Glomerular endothelial cell (primary cell): Measurements from ENCODE around the gene ST3GAL5. TPM values are rescaled to one million over a fixed set of nuclear protein-coding genes. Genes with fewer than 3 reads are reported as not detected.
"Not testable (repeated sequence)": the region's sequence is repeated elsewhere in the genome, so short reads cannot be mapped to it uniquely, and the experiment has no call there.

ENCODE experiments used
- DNase-seq: peaks from one replicate; pipeline ENCODE4 v3.0.0-alpha.2; 2011; ENCODE audit warnings: low read depth, low spot score; ENCODE audit errors: extremely low read depth
- total RNA-seq: library from RNA; depleted of rRNA; stranded (reverse); fragments of >200 nt; gene quantifications from 2 replicates; pipeline ENCODE4 v1.2.3, GENCODE V29; 2015

Gene ST3GAL5
- total RNA-seq, 1 donor from 2014 or later: 33.4 TPM

DNA sequence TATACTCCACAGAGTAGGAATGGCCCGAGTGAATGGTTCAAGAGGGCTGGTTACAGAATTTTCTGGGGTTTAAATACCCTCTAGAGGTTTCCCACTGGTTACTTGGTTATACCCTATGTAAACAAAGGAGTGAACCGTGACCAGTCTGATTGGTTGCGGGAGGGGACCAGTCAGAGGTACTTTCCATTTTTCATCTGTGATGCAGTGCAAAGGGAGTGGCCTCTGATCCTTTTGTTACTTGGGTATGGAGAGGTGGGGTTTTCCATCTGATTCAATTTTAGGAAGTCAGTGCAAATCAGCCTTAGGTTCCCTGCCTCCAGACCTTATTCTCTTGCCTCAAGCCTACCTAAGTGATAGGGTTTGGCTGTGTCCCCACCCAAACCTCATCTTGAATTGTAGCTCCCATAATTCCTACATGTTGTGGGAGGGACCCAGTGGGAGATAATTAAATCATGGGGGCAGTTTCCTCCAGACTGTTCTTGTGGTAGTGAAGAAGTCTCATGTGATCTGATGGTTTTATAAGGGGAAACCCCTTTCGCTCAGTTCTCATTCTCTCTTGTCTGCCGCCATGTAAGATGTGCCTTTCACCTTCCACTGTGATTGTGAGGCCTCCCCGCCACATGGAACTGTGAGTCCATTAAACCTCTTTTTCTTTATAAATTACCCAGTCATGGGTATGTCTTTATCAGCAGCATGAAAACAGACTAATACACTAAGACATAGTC lies 5.9 kb upstream of the ST3GAL5 start:
- not testable (repeated sequence) for DNase-seq

DNA sequence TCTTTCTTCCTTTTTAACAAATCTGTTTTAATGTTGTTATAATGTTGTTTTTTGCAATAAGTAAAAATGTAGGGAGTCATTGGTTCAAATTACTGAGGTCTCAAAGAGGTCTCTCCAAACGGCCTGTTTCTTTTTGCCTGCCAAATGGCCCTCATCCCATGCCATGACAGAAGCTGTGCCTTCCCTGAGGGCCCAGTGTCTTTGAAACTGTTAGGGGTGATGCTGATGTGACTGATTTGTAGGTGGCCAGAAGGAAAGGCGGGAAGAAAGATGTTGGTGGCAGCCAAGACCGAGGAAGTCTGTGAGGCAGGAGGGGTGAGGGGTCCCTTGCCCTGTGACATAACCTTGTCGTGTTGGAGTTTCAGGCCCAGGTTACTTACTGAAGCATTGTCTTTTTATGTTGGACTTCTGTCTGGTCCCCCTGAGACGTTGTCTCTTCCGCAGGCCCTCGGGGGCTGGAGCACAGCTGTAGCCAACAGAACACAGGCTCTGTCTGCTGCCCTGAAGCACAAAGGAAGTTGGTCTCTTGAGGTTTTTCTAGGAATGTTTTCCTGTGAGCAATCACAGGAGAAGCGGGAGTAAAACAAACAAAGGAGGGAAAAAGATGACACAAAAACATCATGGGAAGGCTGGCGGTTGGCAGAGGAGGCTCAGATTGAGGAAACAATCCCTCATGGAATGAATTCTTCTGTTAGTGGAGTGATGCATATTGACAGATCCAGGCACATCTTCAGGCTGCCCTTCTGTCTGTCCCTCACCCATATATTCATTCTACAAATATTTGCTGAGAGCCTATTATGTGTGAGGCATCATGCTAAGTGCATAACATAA lies 4.9 kb upstream of the ST3GAL5 start:
- DNase-seq: no peak

- DNase-seq: no peak
Observed at GRCh38 chr2:85892216-85892944, 3.6 kb upstream of the ST3GAL5 start.

GRCh38 chr2:85890522-85891176 lies 1.9 kb upstream of the ST3GAL5 start:
- DNase-seq: no peak

- no peak for DNase-seq
Observed at GRCh38 chr2:85889627-85890281, 964 bp upstream of the ST3GAL5 start.

- DNase-seq: no peak
Observed at GRCh38 chr2:85888020-85888683, 638 bp downstream of the ST3GAL5 start.

DNA sequence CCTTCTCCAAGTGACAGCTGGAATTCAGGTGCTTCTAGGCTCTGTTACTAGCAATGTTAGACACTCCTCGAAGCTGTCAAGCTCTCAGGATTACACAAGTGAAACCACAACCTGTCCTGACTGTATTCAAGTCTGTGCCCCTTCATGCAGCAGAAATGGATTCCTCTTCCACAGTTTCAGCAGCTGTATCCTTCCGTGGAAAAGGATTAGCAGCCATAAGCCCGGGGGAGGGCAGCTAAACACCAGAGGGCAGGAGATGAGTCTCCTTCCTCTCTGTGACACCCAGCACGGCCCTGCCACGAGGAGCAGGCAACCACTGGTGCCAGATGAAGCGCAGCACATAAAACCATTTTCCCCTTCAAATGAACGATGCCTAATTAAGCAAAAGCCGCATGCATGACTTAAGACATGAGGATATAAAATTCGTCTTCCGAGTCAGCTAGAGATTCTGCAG lies 1.2 kb downstream of the ST3GAL5 start:
- no peak for DNase-seq

- DNase-seq: no peak
Observed at GRCh38 chr2:85886590-85886989, 2.2 kb downstream of the ST3GAL5 start.

DNA sequence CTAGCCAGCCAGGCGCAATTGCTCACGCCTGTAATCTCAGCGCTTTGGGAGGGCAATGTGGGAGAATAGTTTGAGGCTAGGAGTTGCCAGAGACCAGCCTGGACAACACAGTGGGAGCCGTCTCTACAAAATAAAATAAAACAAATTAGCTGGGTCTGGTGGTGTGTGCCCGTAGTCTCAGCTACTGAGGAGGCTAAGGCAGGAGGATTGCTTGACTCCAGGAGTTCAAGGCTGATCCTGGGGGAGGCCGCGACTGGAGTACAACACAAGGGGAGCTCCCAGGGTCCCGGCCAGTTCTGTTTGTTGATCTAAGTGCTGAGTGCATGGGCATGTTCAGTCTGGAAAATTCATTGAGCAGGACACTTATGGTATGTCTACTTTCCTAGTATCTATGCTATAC lies 2.6 kb downstream of the ST3GAL5 start:
- DNase-seq: no peak

DNA sequence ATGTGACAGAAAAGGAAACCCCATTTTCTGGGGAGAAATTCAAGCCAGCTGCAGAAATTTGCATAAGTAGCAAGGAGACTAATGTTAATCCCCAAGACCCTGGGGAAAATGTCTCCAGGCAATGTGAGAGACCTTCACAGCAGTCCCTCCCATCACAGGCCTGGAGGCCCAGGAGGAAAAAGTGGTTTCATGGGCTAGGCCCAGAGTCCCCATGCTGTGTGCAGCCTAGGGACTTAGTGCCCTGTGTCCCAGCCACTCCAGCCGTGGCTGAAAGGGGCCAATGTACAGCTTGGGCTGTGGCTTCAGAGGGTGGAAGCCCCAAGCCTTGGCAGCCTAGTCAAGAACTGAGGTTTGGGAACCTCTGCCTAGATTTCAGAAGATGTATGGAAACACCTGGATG lies 7.0 kb downstream of the ST3GAL5 start:
- DNase-seq: not testable (repeated sequence)

GRCh38 chr2:85880716-85881328 lies 8.0 kb downstream of the ST3GAL5 start:
- not testable (repeated sequence) for DNase-seq

- no peak for DNase-seq
Observed at GRCh38 chr2:85878719-85879370, 9.9 kb downstream of the ST3GAL5 start.

DNA sequence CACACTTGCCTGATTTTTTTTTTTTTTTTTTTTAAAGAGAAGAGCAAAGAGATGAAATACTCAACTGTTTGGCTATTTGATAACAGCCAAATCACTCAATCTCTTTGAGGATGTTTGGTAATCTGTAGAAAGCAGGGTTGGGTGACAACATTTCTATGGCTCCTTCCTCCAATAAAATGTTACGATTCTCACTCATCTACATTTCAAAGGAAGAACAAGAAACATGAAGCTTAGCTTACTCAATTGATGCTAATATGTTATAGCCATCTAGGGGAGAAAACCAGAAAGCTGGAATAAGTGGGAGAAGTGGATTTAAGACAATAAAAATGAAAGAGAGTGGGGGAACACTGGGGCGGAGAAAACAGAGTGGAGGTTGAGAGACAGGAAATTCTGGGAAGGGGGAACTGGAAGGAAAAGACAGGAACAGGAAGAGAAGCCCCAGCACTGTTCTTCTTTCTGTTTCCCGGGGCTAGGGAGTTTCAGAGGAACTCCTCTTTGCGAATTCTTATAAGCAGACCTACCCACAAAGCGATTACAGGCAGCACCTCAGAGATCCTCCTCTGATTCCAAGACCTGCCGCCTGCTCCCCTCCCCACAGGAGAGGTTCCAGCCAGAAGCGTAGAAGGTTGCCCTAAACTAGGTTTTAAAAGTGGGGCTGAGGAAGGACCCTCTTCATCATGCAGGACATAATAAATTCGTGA lies 13.3 kb downstream of the ST3GAL5 start:
- no peak for DNase-seq

DNA sequence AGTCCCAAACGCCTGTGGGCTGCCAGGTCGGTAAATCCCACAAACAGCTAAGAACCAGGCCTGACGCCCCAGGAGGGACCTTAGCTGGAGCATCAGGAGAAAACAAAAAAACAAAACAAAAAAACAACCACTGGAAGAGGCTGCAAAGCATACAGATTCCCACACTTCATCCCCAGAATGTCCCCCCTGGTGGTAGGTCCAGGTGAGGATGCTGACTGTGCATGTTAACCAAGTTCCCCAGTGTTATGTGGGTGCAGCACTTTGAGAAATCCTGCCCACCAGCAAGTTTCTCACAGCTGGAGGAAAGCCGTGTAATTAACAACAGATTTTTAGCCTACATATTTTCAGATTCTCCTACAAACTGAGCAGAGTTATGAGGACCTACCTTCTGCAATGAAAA lies 15.1 kb downstream of the ST3GAL5 start:
- DNase-seq: no peak

DNA sequence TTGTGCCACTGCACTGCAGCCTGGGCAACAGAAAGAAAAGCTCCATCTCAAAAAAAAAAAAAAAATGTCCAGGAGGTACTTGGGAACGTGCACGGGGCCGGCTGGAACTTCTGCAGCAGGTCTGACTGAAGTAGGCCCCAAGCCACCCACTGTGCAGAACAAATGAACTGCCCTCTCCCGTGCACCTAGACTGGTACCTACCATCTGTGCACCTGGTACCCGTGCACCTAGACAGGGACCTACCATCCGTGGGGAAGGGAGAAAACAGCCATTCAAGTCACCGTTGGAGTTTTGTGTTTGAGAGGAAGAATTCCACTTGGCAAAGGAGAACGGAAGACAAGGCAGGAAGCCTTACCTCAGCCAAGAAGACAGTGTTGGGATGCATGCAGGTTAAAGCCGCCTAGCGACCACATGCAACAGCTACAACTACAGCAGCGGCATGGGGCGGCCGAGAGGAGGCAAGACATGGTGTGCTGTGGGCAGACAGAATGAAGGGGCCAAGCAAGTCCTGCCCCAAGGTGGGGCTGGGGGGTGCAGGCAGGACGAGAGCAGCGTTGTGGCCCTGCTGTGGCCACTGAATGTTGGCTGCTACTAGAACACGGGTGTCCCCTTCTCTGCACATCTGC lies 16.1 kb downstream of the ST3GAL5 start:
- no peak for DNase-seq

- DNase-seq: no peak
Observed at GRCh38 chr2:85871494-85872164, 17.2 kb downstream of the ST3GAL5 start.

GRCh38 chr2:85868822-85869221 lies 20.0 kb downstream of the ST3GAL5 start:
- no peak for DNase-seq
